Hematopoietic multipotent progenitor cell treated with erythropoietin and hydrocortisone succinate and interleukin-3 and kit ligand, for 17 days (in vitro differentiated cells): ENCODE measurements around the gene BOC.

Experiments
- DNase-seq: peaks from one replicate; pipeline ENCODE4 v3.0.0-alpha.2; 2015; ENCODE audit warnings: low spot score

Gene BOC

GRCh38 chr3:113222451-113223086 lies 11.2 kb downstream of the BOC start:
- no peak for DNase-seq

- DNase-seq: no peak
Measured at GRCh38 chr3:113223475-113224281, 12.3 kb downstream of the BOC start.

- no peak for DNase-seq
Measured at GRCh38 chr3:113225286-113225685, 13.9 kb downstream of the BOC start.

GRCh38 chr3:113226491-113226890 lies 15.1 kb downstream of the BOC start:
- no peak for DNase-seq

GRCh38 chr3:113227146-113227545 lies 15.8 kb downstream of the BOC start:
- DNase-seq: no peak

GRCh38 chr3:113228498-113229286 lies 17.3 kb downstream of the BOC start:
- DNase-seq: no peak

- no peak for DNase-seq
Measured at GRCh38 chr3:113231391-113231790, 20.0 kb downstream of the BOC start.

- no peak for DNase-seq
Measured at GRCh38 chr3:113231827-113232253, 20.5 kb downstream of the BOC start.

- DNase-seq: no peak
Measured at GRCh38 chr3:113232342-113232741, 21.0 kb downstream of the BOC start.

- no peak for DNase-seq
Measured at GRCh38 chr3:113233497-113233896, 22.1 kb downstream of the BOC start.

- DNase-seq: no peak
Measured at GRCh38 chr3:113234028-113234427, 22.7 kb downstream of the BOC start.

- no peak for DNase-seq
Measured at GRCh38 chr3:113234688-113235260, 23.4 kb downstream of the BOC start.

GRCh38 chr3:113238503-113238902 lies 27.1 kb downstream of the BOC start:
- no peak for DNase-seq

- DNase-seq: no peak
Measured at GRCh38 chr3:113240841-113241240, 29.5 kb downstream of the BOC start.

GRCh38 chr3:113241292-113242095 lies 30.1 kb downstream of the BOC start:
- DNase-seq: no peak

- no peak for DNase-seq
Measured at GRCh38 chr3:113242096-113242581, 30.8 kb downstream of the BOC start.

GRCh38 chr3:113243071-113243470 lies 31.7 kb downstream of the BOC start:
- no peak for DNase-seq

- DNase-seq: no peak
Measured at GRCh38 chr3:113243846-113244245, 32.5 kb downstream of the BOC start.

GRCh38 chr3:113245761-113246161 lies 34.4 kb downstream of the BOC start:
- DNase-seq: no peak

- DNase-seq: no peak
Measured at GRCh38 chr3:113247068-113247467, 35.7 kb downstream of the BOC start.

GRCh38 chr3:113247675-113248458 lies 36.5 kb downstream of the BOC start:
- DNase-seq: no peak
